ENCODE results near the gene NFS1. TPM values are rescaled to one million over a fixed set of nuclear protein-coding genes. Genes with fewer than 3 reads are reported as not detected.

NFS1 gene
- total and polyA plus RNA-seq, 2 donors (not counting 1 experiment from before 2014, with no cell fraction given): 29.0 to 30.6 TPM

DNA sequence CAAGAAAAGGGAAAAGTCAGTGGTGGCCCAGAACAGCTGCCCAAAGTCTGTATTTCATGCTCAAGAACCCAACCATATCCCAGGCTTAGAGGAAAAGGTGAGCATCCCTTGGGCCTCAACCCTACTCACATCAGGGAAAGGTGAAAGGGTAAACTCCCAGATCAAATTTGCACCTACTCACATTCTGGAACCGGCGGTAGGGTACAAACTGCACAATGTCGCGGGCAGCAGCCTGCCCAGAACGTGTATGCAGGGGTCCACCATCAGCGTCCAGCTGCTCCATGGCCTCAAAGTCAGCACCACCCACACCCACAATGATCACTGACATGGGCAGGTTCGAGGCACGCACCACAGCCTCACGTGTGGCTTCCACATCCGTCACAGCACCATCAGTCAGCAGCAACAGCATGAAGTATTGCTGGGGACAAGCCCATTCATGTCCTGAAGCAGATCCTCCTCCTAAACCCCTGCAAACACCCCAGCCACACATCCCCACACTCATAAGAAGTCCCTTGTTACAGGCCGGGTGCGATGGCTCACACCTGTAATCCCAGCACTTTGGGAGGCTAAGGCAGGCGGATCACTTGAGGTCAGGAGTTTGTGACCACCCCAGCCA lies 72.7 kb downstream of the NFS1 start:
- 99% methylated on average over 13 of the region's 13 CpGs for WGBS (ENCODE audit: insufficient coverage)
- CTCF ChIA-PET: no interaction called here
- Histone ChIP-seq H4K20me1 (ENCODE audit: control insufficient read depth, insufficient read depth, low read length, poor library complexity, severe bottlenecking) (peaks cover 4% of the 10 kb centered on the region), H3K79me2 (ENCODE audit: control insufficient read depth, insufficient read depth, low read length) (peaks cover 10% of the 10 kb centered on the region), H3K36me3 (replicated peaks in 1 of 2; ENCODE audit: control extremely low read depth in 1 of 2, control insufficient read depth in 1 of 2, extremely low read depth in 1 of 2, insufficient read depth in 2 of 2, low read length in 1 of 2) (peaks cover 10 to 54% of the 10 kb centered on the region in 2 experiments), H3K27me3 (replicated peaks in 1 of 4; ENCODE audit: control extremely low read depth in 1 of 4, control insufficient read depth in 3 of 4, insufficient read depth in 4 of 4, low read length in 3 of 4) (no peaks in the 10 kb centered on the region), H3K4me2 (replicated peaks; ENCODE audit: low read depth, low read length, poor library complexity, severe bottlenecking) (no peak overlapping the region), H3K4me3 (ENCODE audit: control extremely low read depth in 1 of 5, extremely low read depth in 1 of 5, insufficient read depth in 1 of 5, low read depth in 2 of 5, low read length in 4 of 5) (no peak overlapping the region), H3K27ac (ENCODE audit: low read length in 2 of 2) (no peak overlapping the region), H3K9ac (ENCODE audit: low read length) (no peak overlapping the region), H3K9me3 (ENCODE audit: control extremely low read depth in 1 of 3, control insufficient read depth in 2 of 3, insufficient read depth in 1 of 3, low read length in 2 of 3) (no peaks in the 10 kb centered on the region), H2AFZ (ENCODE audit: insufficient read depth, low read depth, low read length, poor library complexity, severe bottlenecking) (no peak overlapping the region), H3K4me1 (ENCODE audit: control insufficient read depth in 2 of 2, insufficient read depth in 2 of 2, low read length in 2 of 2) (no peaks in the 10 kb centered on the region)
- H3K9me3 Mint-ChIP-seq (ENCODE audit: insufficient read depth): no peaks in the 10 kb centered on the region
- intact Hi-C loops (cut with micrococcal nuclease): no loop called here
- ATAC-seq (ENCODE audit: low read depth): no peak
- no peaks in the 10 kb centered on the region for H3K4me1 Mint-ChIP-seq
- DNase-seq: no peak
- no peak overlapping the region for H3K27ac Mint-ChIP-seq
- POLR2A ChIA-PET: no interaction called here
- H3K27me3 Mint-ChIP-seq: no peaks in the 10 kb centered on the region
- H3K4me3 Mint-ChIP-seq: no peak overlapping the region
- TF ChIP-seq EZH2 (IDR thresholded peaks at IDR 0.05; ENCODE audit: borderline replicate concordance, insufficient read depth, low read depth, low read length, poor library complexity, severe bottlenecking) (no peak), CTCF (IDR thresholded peaks at IDR 0.05) (no peak)

GRCh38 chr20:35625584-35626385 lies 73.4 kb downstream of the NFS1 start:
- POLR2A ChIA-PET: no interaction called here
- no peaks in the 10 kb centered on the region for H3K9me3 ChIP-seq (ENCODE audit: control extremely low read depth in 1 of 3, control insufficient read depth in 2 of 3, insufficient read depth in 1 of 3, low read length in 2 of 3)
- ATAC-seq (ENCODE audit: low read depth): no peak
- H4K20me1 ChIP-seq (ENCODE audit: control insufficient read depth, insufficient read depth, low read length, poor library complexity, severe bottlenecking): no peaks in the 10 kb centered on the region
- intact Hi-C loops (cut with micrococcal nuclease): no loop called here
- H3K79me2 ChIP-seq (ENCODE audit: control insufficient read depth, insufficient read depth, low read length): peaks cover 3% of the 10 kb centered on the region
- Mint-ChIP-seq H3K9me3 (ENCODE audit: insufficient read depth) (no peaks in the 10 kb centered on the region), H3K4me1 (no peaks in the 10 kb centered on the region), H3K27me3 (no peaks in the 10 kb centered on the region), H3K4me3 (no peak overlapping the region), H3K27ac (no peak overlapping the region)
- 96% methylated on average over 4 of the region's 6 CpGs for WGBS (ENCODE audit: insufficient coverage)
- no peaks in the 10 kb centered on the region for H3K4me1 ChIP-seq (ENCODE audit: control insufficient read depth in 2 of 2, insufficient read depth in 2 of 2, low read length in 2 of 2)
- H3K4me3 ChIP-seq (ENCODE audit: control extremely low read depth in 1 of 5, extremely low read depth in 1 of 5, insufficient read depth in 1 of 5, low read depth in 2 of 5, low read length in 4 of 5): no peak overlapping the region
- H3K27me3 ChIP-seq (replicated peaks in 1 of 4; ENCODE audit: control extremely low read depth in 1 of 4, control insufficient read depth in 3 of 4, insufficient read depth in 4 of 4, low read length in 3 of 4): no peaks in the 10 kb centered on the region
- H3K36me3 ChIP-seq (replicated peaks in 1 of 2; ENCODE audit: control extremely low read depth in 1 of 2, control insufficient read depth in 1 of 2, extremely low read depth in 1 of 2, insufficient read depth in 2 of 2, low read length in 1 of 2): peaks cover 10 to 47% of the 10 kb centered on the region in 2 experiments
- CTCF ChIA-PET: no interaction called here
- H3K4me2 ChIP-seq (replicated peaks; ENCODE audit: low read depth, low read length, poor library complexity, severe bottlenecking): no peak overlapping the region
- no peak overlapping the region for H3K27ac ChIP-seq (ENCODE audit: low read length in 2 of 2)
- no peak overlapping the region for H2AFZ ChIP-seq (ENCODE audit: insufficient read depth, low read depth, low read length, poor library complexity, severe bottlenecking)
- no peak for DNase-seq
- no peak overlapping the region for H3K9ac ChIP-seq (ENCODE audit: low read length)
- TF ChIP-seq CTCF (IDR thresholded peaks at IDR 0.05) (no peak), EZH2 (IDR thresholded peaks at IDR 0.05; ENCODE audit: borderline replicate concordance, insufficient read depth, low read depth, low read length, poor library complexity, severe bottlenecking) (no peak)
